GM12878 (cell line): ENCODE results near the gene CBFB. TPM values are rescaled to one million over a fixed set of nuclear protein-coding genes. Genes with fewer than 3 reads are reported as not detected.

Experiments
- ATAC-seq: fragments of 200-7000 bp; cut with Tn5 transposase; 3 replicates; pipeline ENCODE4 v1.9.1; 2020; ENCODE audit warnings: mild to moderate bottlenecking, moderate library complexity
- BruUV-seq: library from RNA; stranded (reverse); fragments of 400-500 nt; replicated peaks from 2 replicates; lab custom pipeline; 2021; lab: Mats Ljungman, UMichigan
- CTCF ChIA-PET: fragments of 300-600 bp; sonication (Branson Sonifier 250); formaldehyde crosslinking; extraction: SDS; loops from one replicate; lab custom pipeline; 2021; ENCODE audit warnings: inconsistent platforms; lab: Yijun Ruan, JAX
- POLR2A ChIA-PET: fragments of 350-600 bp; formaldehyde crosslinking; extraction: SDS; loops from one replicate; lab custom pipeline; 2021; ENCODE audit warnings: inconsistent platforms; lab: Charles Lee
- RAD21 ChIA-PET: fragments of 300-600 bp; sonication (Branson Sonifier 250); formaldehyde crosslinking; loops from one replicate; lab custom pipeline; 2023; ENCODE audit warnings: antibody characterized with exemption; ENCODE audit not compliant: unreplicated experiment; lab: Charles Lee
- SMC1A ChIA-PET: fragments of 300-600 bp; sonication (Branson Sonifier 250); formaldehyde crosslinking; loops from one replicate; lab custom pipeline; 2023; ENCODE audit not compliant: unreplicated experiment, uncharacterized antibody; lab: Charles Lee
- DNase-seq: peaks from one replicate; pipeline ENCODE4 v3.0.0-alpha.2; 2011; ENCODE audit warnings: low read depth, low spot score
- FAIRE-seq: peaks from 3 replicates; lab custom pipeline; 2011; peaks lifted over from hg19 to GRCh38; lab: Jason Lieb, UNC
- H2AFZ ChIP-seq: 2 replicates; pipeline ENCODE4 v1.6.0; 2011; ENCODE audit warnings: low read depth, low read length, control low read depth; ENCODE audit not compliant: control insufficient read depth
- H3K27ac ChIP-seq: 2 replicates; pipeline ENCODE4 v1.5.1; 2011; ENCODE audit warnings: control low read depth; ENCODE audit not compliant: control insufficient read depth, insufficient read depth
- H3K27me3 ChIP-seq, 2 experiments: replicated peaks in 1 of 2; 2 replicates each; pipeline versions ENCODE4 v1.6.0 to v1.6.1; 2011; ENCODE audit warnings: low read length in 1 of 2; ENCODE audit not compliant: control insufficient read depth in 2 of 2, insufficient read depth in 2 of 2
- H3K36me3 ChIP-seq, 2 experiments: 2 replicates each; pipeline ENCODE4 v1.5.1; 2011; ENCODE audit warnings: low read length in 1 of 2; ENCODE audit not compliant: control insufficient read depth in 2 of 2, insufficient read depth in 2 of 2
- H3K4me1 ChIP-seq: 2 replicates; pipeline ENCODE4 v1.6.1; 2011; ENCODE audit warnings: mild to moderate bottlenecking, low read length, moderate library complexity, mixed read lengths; ENCODE audit not compliant: control insufficient read depth, insufficient read depth
- H3K4me2 ChIP-seq: 2 replicates; pipeline ENCODE4 v1.6.0; 2011; ENCODE audit warnings: control low read depth; ENCODE audit not compliant: control insufficient read depth, insufficient read depth
- H3K4me3 ChIP-seq: fragments of 200-600 bp; sonication (generic); 2 replicates; pipeline ENCODE4 v1.5.1; 2016
- H3K79me2 ChIP-seq: 2 replicates; pipeline ENCODE4 v1.6.0; 2011; ENCODE audit warnings: low read length; ENCODE audit not compliant: control insufficient read depth, insufficient read depth
- H3K9ac ChIP-seq: 2 replicates; pipeline ENCODE4 v1.8.0; 2011; ENCODE audit warnings: low read length, control low read depth, mixed read lengths; ENCODE audit not compliant: control insufficient read depth, insufficient read depth
- H3K9me3 ChIP-seq: replicated peaks from 3 replicates; pipeline ENCODE4 v1.5.1; 2011; ENCODE audit warnings: mild to moderate bottlenecking, low read length; ENCODE audit not compliant: control insufficient read depth, insufficient read depth
- H4K20me1 ChIP-seq: 2 replicates; pipeline ENCODE4 v1.6.0; 2011; ENCODE audit not compliant: control insufficient read depth, insufficient read depth
- BRCA1 ChIP-seq: IDR thresholded peaks from 2 replicates; pipeline ENCODE4 v1.6.1; 2011; ENCODE audit warnings: low read depth, low read length, improper control_type of control experiment
- EED ChIP-seq: sonication (generic); IDR thresholded peaks from 2 replicates; pipeline ENCODE4 v1.6.1; 2016; ENCODE audit warnings: antibody characterized with exemption, low read depth
- ETV6 ChIP-seq, 2 experiments: fragments of 450-650 bp in 1 of 2; IDR thresholded peaks in 1 of 2; conservative IDR thresholded peaks in 1 of 2; 2 replicates each; pipeline ENCODE4 v1.6.1; 2014; ENCODE audit warnings: antibody characterized with exemption in 1 of 2, borderline replicate concordance in 1 of 2, low read depth in 1 of 2, mild to moderate bottlenecking in 1 of 2, moderate library complexity in 1 of 2
- FOXM1 ChIP-seq: IDR thresholded peaks from 2 replicates; pipeline ENCODE4 v1.6.1; 2012; ENCODE audit warnings: low read depth, mild to moderate bottlenecking, inconsistent platforms, low read length, moderate library complexity
- IKZF1 ChIP-seq: fragments of 450-650 bp; conservative IDR thresholded peaks from 2 replicates; pipeline ENCODE4 v1.6.1; 2017; ENCODE audit warnings: antibody characterized with exemption, mild to moderate bottlenecking
- IKZF2 ChIP-seq, 2 experiments: fragments of 450-650 bp; IDR thresholded peaks; 2 replicates each; pipeline ENCODE4 v1.6.1; 2017; ENCODE audit warnings: mild to moderate bottlenecking in 2 of 2, moderate library complexity in 2 of 2
- KLF5 ChIP-seq: fragments of 450-650 bp; IDR thresholded peaks from 2 replicates; pipeline ENCODE4 v1.6.1; 2014; ENCODE audit warnings: mild to moderate bottlenecking; ENCODE audit not compliant: partially characterized antibody
- MXI1 ChIP-seq: fragments of 150-350 bp; IDR thresholded peaks from 2 replicates; pipeline ENCODE4 v1.6.1; 2011; ENCODE audit warnings: low read depth, mild to moderate bottlenecking, inconsistent platforms, low read length, improper control_type of control experiment
- NKRF ChIP-seq: fragments of 450-650 bp; conservative IDR thresholded peaks from 2 replicates; pipeline ENCODE4 v1.6.1; 2017; ENCODE audit warnings: mild to moderate bottlenecking, moderate library complexity
- NR2C1 ChIP-seq: fragments of 450-650 bp; IDR thresholded peaks from 2 replicates; pipeline ENCODE4 v1.6.1; 2017; ENCODE audit warnings: antibody characterized with exemption, mild to moderate bottlenecking, moderate library complexity
- PML ChIP-seq: IDR thresholded peaks from 2 replicates; pipeline ENCODE4 v1.6.1; 2012; ENCODE audit warnings: low read length, inconsistent platforms
- SREBF2 ChIP-seq: IDR thresholded peaks from 2 replicates; pipeline ENCODE4 v1.6.1; 2012; ENCODE audit warnings: mild to moderate bottlenecking, low read length
- YY1 ChIP-seq: IDR thresholded peaks from 2 replicates; pipeline ENCODE4 v1.6.1; 2011; ENCODE audit warnings: low read depth, mild to moderate bottlenecking, low read length
- ZBTB40 ChIP-seq: fragments of 450-650 bp; IDR thresholded peaks from 2 replicates; pipeline ENCODE4 v1.6.1; 2016; ENCODE audit warnings: mild to moderate bottlenecking, moderate library complexity, borderline replicate concordance
- ZNF217 ChIP-seq: fragments of 450-650 bp; IDR thresholded peaks from 2 replicates; pipeline ENCODE4 v1.6.1; 2017; ENCODE audit warnings: antibody characterized with exemption, mild to moderate bottlenecking
- ZSCAN29 ChIP-seq: fragments of 450-650 bp; IDR thresholded peaks from 2 replicates; pipeline ENCODE4 v1.6.1; 2017; ENCODE audit warnings: mild to moderate bottlenecking, moderate library complexity
- WGBS: methylation state at CpG from one replicate; pipeline ENCODE4 v1.1.6; 2016; ENCODE audit warnings: low lambda C conversion rate; ENCODE audit not compliant: insufficient replicate concordance, insufficient coverage; ENCODE audit errors: missing lambda C conversion rate; 5-methylcytosine and 5-hydroxymethylcytosine counted together
- in situ Hi-C: fragments of 300-500 bp; cut with MboI; formaldehyde crosslinking; loops from 9 replicates; pipeline ENCODE4 v1.14.3; 2018; ENCODE audit warnings: mixed read lengths
- intact Hi-C: fragments of 100-400 bp; cut with micrococcal nuclease; formaldehyde crosslinking; loops from one replicate; pipeline ENCODE4 v1.14.2; 2022; ENCODE audit not compliant: unreplicated experiment
- polyA plus RNA-seq, 11 experiments: library from polyadenylated mRNA; depleted of rRNA in 4 of 11; unstranded in 6 of 11; stranded (reverse) in 5 of 11; fragments of >200 nt; fragmentation: Nextera tagmentation in 4 of 11; fragmentation: Illumina TruSeq in 1 of 11; extraction: Ambion mirVana in 4 of 11; extraction: Trizol in 1 of 11; gene quantifications; 1 replicate in 1 of 11; 2 replicates in 10 of 11; pipeline versions ENCODE4 v1.2.1 to v1.2.3, GENCODE V29; 2011 to 2016; ENCODE audit warnings: inconsistent platforms in 2 of 11, missing spikeins in 2 of 11, low read depth in 1 of 11
- total RNA-seq, 4 experiments: library from RNA; depleted of rRNA in 3 of 4; stranded (reverse); fragments of >200 nt in 3 of 4; fragmentation: Illumina TruSeq in 1 of 4; extraction: Trizol in 1 of 4; gene quantifications; 2 replicates each; pipeline versions ENCODE4 v1.2.1 to v1.2.3, GENCODE V29; 2013 to 2021

CBFB gene
- total and polyA plus RNA-seq, 10 of the 15 experiments (the other 5 are each of a cell fraction or from before 2014, with no cell fraction given): 25.3 to 83.8 (median 65.7) TPM

- H3K79me2 ChIP-seq: peaks cover 55% of the 10 kb centered on the region
- no TSS peak for BruUV-seq
- H3K9ac ChIP-seq: peak overlapping the region; percentile 93
- POLR2A ChIA-PET: interaction anchor here (0.6 to 3.5 kb wide), 11 partner anchors 8 to 130 kb away, joined by 3 to 15 read pairs (median 4); partner anchors contain the start of genes B3GNT9, FBXL8 and TRADD
- H3K9me3 ChIP-seq: no peaks in the 10 kb centered on the region
- H3K27ac ChIP-seq: peak overlapping the region; percentile 93
- no peaks in the 10 kb centered on the region for H3K27me3 ChIP-seq
- no peaks in the 10 kb centered on the region for H4K20me1 ChIP-seq
- FAIRE-seq: no peak
- peak; percentile 65 for ATAC-seq
- peaks cover 13% of the 10 kb centered on the region for H3K4me1 ChIP-seq
- RAD21 ChIA-PET: interaction anchor here (0.8 to 3.7 kb wide), 10 partner anchors 11 to 133 kb away, joined by 3 to 16 read pairs (median 6); partner anchors contain the start of genes FBXL8 and TRADD
- H3K4me3 ChIP-seq: peak overlapping the region; percentile 72
- CTCF ChIA-PET: interaction anchor here (0.9 to 3.8 kb wide), 8 partner anchors 9 to 156 kb away, joined by 3 to 54 read pairs (median 8); no protein-coding TSS in a partner anchor
- in situ Hi-C loops: loop anchor here (25.0 kb wide), 1 partner anchor 492 kb away; no protein-coding TSS in a partner anchor
- H3K4me2 ChIP-seq: peak overlapping the region; percentile 68
- no peak for DNase-seq
- H2AFZ ChIP-seq: peak overlapping the region; percentile 20
- WGBS: under 1% methylated on average over 114 of the region's 123 CpGs
- SMC1A ChIA-PET: interaction anchor here (0.7 to 2.6 kb wide), 14 partner anchors 11 to 215 kb away, joined by 3 to 17 read pairs (median 5); partner anchors contain the start of gene B3GNT9
- intact Hi-C loops: no loop called here
- peaks cover 0 to 3% of the 10 kb centered on the region in 2 experiments; a peak in 1 of 4 replicates for H3K36me3 ChIP-seq
- TF ChIP-seq KLF5: peak; percentile 46
- TF ChIP-seq SREBF2: no peak
- TF ChIP-seq MXI1: peak; percentile 38
- TF ChIP-seq EED: peak; percentile 41; the same call in 1 of the 2 replicates
- peak; percentile 84 for TF ChIP-seq ZNF217
- TF ChIP-seq ZBTB40: no peak
- 0 out of 2 replicates have a peak, but pooled peaks have one; percentile 11 for TF ChIP-seq NR2C1
- TF ChIP-seq ZSCAN29: peak; percentile 74; the same call in 1 of the 2 replicates
- TF ChIP-seq IKZF2 (IDR thresholded peaks at IDR 0.05): peak; percentile 51 to 56; a peak in 2 of 4 replicates
- peak; percentile 95 for TF ChIP-seq IKZF1
- peak in 1 of 2 experiments; percentile 85; a peak in 2 of 4 replicates for TF ChIP-seq ETV6 (conservative IDR thresholded peaks at IDR 0.05 in 1 of 2, IDR thresholded peaks at IDR 0.05 in 1 of 2; ENCODE audit: borderline replicate concordance in 1 of 2, low read depth in 1 of 2)
- peak; percentile 36; the same call in 1 of the 2 replicates for TF ChIP-seq YY1
- no peak for TF ChIP-seq FOXM1
- TF ChIP-seq NKRF: peak; percentile 85
- 0 out of 2 replicates have a peak, but pooled peaks have one; percentile 15 for TF ChIP-seq PML
- no peak for TF ChIP-seq BRCA1
Observed at GRCh38 chr16:67029254-67030096, 526 bp downstream of the CBFB start.
